Mesenchymal stem cell (in vitro differentiated cells and primary cell): ENCODE results near the gene OOSP4B.
"Not testable (repeated sequence)": the region's sequence is repeated elsewhere in the genome, so short reads cannot be mapped to it uniquely, and the experiment has no call there.

Experiments used
- DNase-seq: peaks from one replicate; pipeline ENCODE4 v3.0.0-alpha.2; 2013
- H2AFZ ChIP-seq: one replicate; pipeline ENCODE4 v1.6.1; 2013; ENCODE audit warnings: low read depth, mild to moderate bottlenecking, control low read depth, inconsistent platforms, low read length, moderate library complexity
- H2AK5ac ChIP-seq: 2 replicates; pipeline ENCODE4 v1.6.1; 2013; ENCODE audit warnings: low read length, moderate library complexity, mild to moderate bottlenecking, inconsistent platforms; ENCODE audit not compliant: severe bottlenecking
- H2BK120ac ChIP-seq: one replicate; pipeline ENCODE4 v1.6.1; 2013; ENCODE audit warnings: low read depth, mild to moderate bottlenecking, inconsistent platforms, low read length, moderate library complexity
- H2BK12ac ChIP-seq, 2 experiments: one replicate each; pipeline ENCODE4 v1.6.1; 2013; ENCODE audit warnings: inconsistent platforms in 2 of 2, low read length in 2 of 2, mild to moderate bottlenecking in 2 of 2, moderate library complexity in 2 of 2, control low read depth in 1 of 2
- H2BK15ac ChIP-seq: one replicate; pipeline ENCODE4 v1.6.1; 2013; ENCODE audit warnings: mild to moderate bottlenecking, low read depth, inconsistent platforms; ENCODE audit not compliant: poor library complexity, severe bottlenecking
- H2BK5ac ChIP-seq: 2 replicates; pipeline ENCODE4 v1.6.1; 2013; ENCODE audit warnings: low read depth, mild to moderate bottlenecking, low read length, control low read depth, inconsistent platforms; ENCODE audit not compliant: poor library complexity, severe bottlenecking
- H3K14ac ChIP-seq, 2 experiments: one replicate each; pipeline ENCODE4 v1.6.1; 2013; ENCODE audit warnings: inconsistent platforms in 2 of 2, low read length in 2 of 2, control low read depth in 1 of 2, mild to moderate bottlenecking in 1 of 2, moderate library complexity in 1 of 2
- H3K18ac ChIP-seq, 2 experiments: one replicate each; pipeline ENCODE4 v1.6.1; 2013; ENCODE audit warnings: inconsistent platforms in 2 of 2, low read length in 2 of 2, control low read depth in 1 of 2, low read depth in 1 of 2, mild to moderate bottlenecking in 1 of 2
- H3K23ac ChIP-seq, 2 experiments: one replicate each; pipeline ENCODE4 v1.6.1; 2013; ENCODE audit warnings: inconsistent platforms in 2 of 2, low read length in 2 of 2, mild to moderate bottlenecking in 2 of 2, moderate library complexity in 2 of 2, control low read depth in 1 of 2
- H3K27ac ChIP-seq: 2 replicates; pipeline ENCODE4 v1.5.1; 2013; ENCODE audit warnings: mild to moderate bottlenecking, moderate library complexity, low read length, control low read depth, inconsistent platforms; ENCODE audit not compliant: poor library complexity, severe bottlenecking
- H3K27me3 ChIP-seq, 2 experiments: 2 replicates each; pipeline versions ENCODE4 v1.6.1 to v1.7.0; 2013; ENCODE audit warnings: low read length in 2 of 2, mild to moderate bottlenecking in 2 of 2, moderate library complexity in 2 of 2, control low read depth in 1 of 2, inconsistent platforms in 1 of 2; ENCODE audit not compliant: control insufficient read depth in 1 of 2, insufficient read depth in 1 of 2
- H3K36me3 ChIP-seq, 2 experiments: 2 replicates each; pipeline versions ENCODE4 v1.6.1 to v1.7.0; 2013; ENCODE audit warnings: low read length in 2 of 2, control low read depth in 1 of 2, inconsistent platforms in 1 of 2, low read depth in 1 of 2, mild to moderate bottlenecking in 1 of 2; ENCODE audit not compliant: insufficient read depth in 2 of 2, control insufficient read depth in 1 of 2
- H3K4ac ChIP-seq, 2 experiments: one replicate each; pipeline ENCODE4 v1.6.1; 2013; ENCODE audit warnings: inconsistent platforms in 2 of 2, low read length in 2 of 2, mild to moderate bottlenecking in 2 of 2, moderate library complexity in 2 of 2, control low read depth in 1 of 2, low read depth in 1 of 2
- H3K4me1 ChIP-seq: 2 replicates; pipeline ENCODE4 v1.6.1; 2013; ENCODE audit warnings: low read depth, low read length, control low read depth; ENCODE audit not compliant: control insufficient read depth, insufficient read depth
- H3K4me2 ChIP-seq: 2 replicates; pipeline ENCODE4 v1.6.1; 2013; ENCODE audit warnings: low read length, mild to moderate bottlenecking, inconsistent platforms; ENCODE audit not compliant: poor library complexity, severe bottlenecking
- H3K4me3 ChIP-seq, 2 experiments: 2 replicates each; pipeline versions ENCODE4 v1.5.1 to v1.7.0; 2013; ENCODE audit warnings: low read length in 2 of 2, mild to moderate bottlenecking in 2 of 2, control low read depth in 1 of 2, low read depth in 1 of 2; ENCODE audit not compliant: insufficient read depth in 1 of 2
- H3K79me1 ChIP-seq: replicated peaks from 2 replicates; pipeline ENCODE4 v1.6.1; 2013; ENCODE audit warnings: mild to moderate bottlenecking, control low read depth, low read length, inconsistent platforms; ENCODE audit not compliant: poor library complexity, severe bottlenecking
- H3K9ac ChIP-seq: 2 replicates; pipeline ENCODE4 v1.7.0; 2013; ENCODE audit warnings: mild to moderate bottlenecking, low read length, moderate library complexity
- H3K9me3 ChIP-seq: 2 replicates; pipeline ENCODE4 v1.7.0; 2013; ENCODE audit warnings: mild to moderate bottlenecking, low read length; ENCODE audit not compliant: control insufficient read depth
- H4K8ac ChIP-seq: one replicate; pipeline ENCODE4 v1.6.1; 2013; ENCODE audit warnings: inconsistent platforms, mild to moderate bottlenecking, low read length, moderate library complexity
- H4K91ac ChIP-seq: one replicate; pipeline ENCODE4 v1.6.1; 2013; ENCODE audit warnings: mild to moderate bottlenecking, low read length, inconsistent platforms
- WGBS: methylation state at CpG from one replicate; pipeline ENCODE4 v1.1.7; 2013; ENCODE audit warnings: mixed read lengths; 5-methylcytosine and 5-hydroxymethylcytosine counted together

The OOSP4B gene

DNA sequence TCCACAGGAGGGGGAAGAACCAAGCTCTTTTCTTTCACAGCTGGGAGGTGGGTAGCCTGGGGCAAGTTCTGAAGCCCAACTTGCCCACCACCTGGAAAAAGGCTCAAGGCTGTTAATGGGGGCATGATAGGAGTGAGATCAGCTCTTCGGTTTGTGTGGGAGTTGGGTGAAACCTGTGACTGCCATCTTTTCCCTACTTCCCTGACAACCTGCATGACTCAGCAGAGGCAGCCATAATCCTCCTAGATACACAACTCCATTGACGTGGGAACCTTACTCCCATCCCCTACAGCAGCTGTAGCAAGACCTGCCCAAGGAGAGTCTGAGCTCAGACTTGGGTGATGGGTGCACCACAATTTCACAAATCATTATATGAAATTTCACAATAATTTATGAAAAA, 13.3 kb upstream of the OOSP4B start:
- H2BK15ac ChIP-seq = no peak overlapping the region
- peaks cover 3% of the 10 kb centered on the region for H3K9me3 ChIP-seq
- H2BK12ac ChIP-seq = no peak overlapping the region
- no peaks in the 10 kb centered on the region for H3K79me1 ChIP-seq
- H2AFZ ChIP-seq = no peak overlapping the region
- no peak for DNase-seq
- no peak overlapping the region for H2BK5ac ChIP-seq
- no peak overlapping the region for H3K18ac ChIP-seq
- H3K4ac ChIP-seq = no peak overlapping the region
- H2AK5ac ChIP-seq = no peak overlapping the region
- H3K14ac ChIP-seq = no peak overlapping the region
- no peak overlapping the region for H4K8ac ChIP-seq
- no peak overlapping the region for H3K4me3 ChIP-seq
- no peak overlapping the region for H3K4me2 ChIP-seq
- H3K27me3 ChIP-seq = no peaks in the 10 kb centered on the region
- no peak overlapping the region for H3K23ac ChIP-seq
- H2BK120ac ChIP-seq = no peak overlapping the region
- H3K27ac ChIP-seq = no peak overlapping the region
- no peak overlapping the region for H4K91ac ChIP-seq
- WGBS = 61% methylated on average over 2 of the region's 2 CpGs
- H3K36me3 ChIP-seq = no peaks in the 10 kb centered on the region
- H3K9ac ChIP-seq = no peak overlapping the region
- no peaks in the 10 kb centered on the region for H3K4me1 ChIP-seq

DNA sequence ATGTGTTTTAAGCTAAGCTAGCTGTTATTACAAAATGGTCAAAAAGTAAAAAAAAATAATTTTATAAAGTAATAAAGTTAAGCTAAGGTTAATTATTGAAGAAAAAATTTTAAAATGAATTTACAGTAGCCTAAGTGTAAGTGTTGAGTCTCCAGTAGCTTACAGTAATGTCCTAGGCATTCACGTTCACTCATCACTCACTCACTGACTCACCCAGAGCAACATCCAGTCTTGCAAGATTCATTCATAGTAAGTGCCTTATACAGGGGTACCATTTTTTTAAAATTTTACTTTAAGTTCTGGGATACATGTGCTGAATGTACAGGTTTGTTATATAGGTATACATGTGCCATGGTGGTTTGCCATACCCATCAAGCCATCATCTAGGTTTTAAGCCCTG, 11.6 kb upstream of the OOSP4B start:
- Histone ChIP-seq H4K91ac (no peak overlapping the region), H3K14ac (no peak overlapping the region), H3K4me3 (no peak overlapping the region), H2AK5ac (no peak overlapping the region), H3K4ac (no peak overlapping the region), H2BK15ac (no peak overlapping the region), H2BK120ac (no peak overlapping the region), H3K4me2 (no peak overlapping the region), H3K79me1 (no peaks in the 10 kb centered on the region), H3K4me1 (no peaks in the 10 kb centered on the region), H2BK5ac (no peak overlapping the region), H2AFZ (no peak overlapping the region), H3K18ac (no peak overlapping the region), H3K9me3 (no peaks in the 10 kb centered on the region), H3K27ac (no peak overlapping the region), H3K23ac (no peak overlapping the region), H2BK12ac (no peak overlapping the region), H3K36me3 (no peaks in the 10 kb centered on the region), H3K9ac (no peak overlapping the region), H4K8ac (no peak overlapping the region), H3K27me3 (no peaks in the 10 kb centered on the region)
- WGBS = no CpG with 5 or more reads among the region's 1 CpG
- no peak for DNase-seq

DNA sequence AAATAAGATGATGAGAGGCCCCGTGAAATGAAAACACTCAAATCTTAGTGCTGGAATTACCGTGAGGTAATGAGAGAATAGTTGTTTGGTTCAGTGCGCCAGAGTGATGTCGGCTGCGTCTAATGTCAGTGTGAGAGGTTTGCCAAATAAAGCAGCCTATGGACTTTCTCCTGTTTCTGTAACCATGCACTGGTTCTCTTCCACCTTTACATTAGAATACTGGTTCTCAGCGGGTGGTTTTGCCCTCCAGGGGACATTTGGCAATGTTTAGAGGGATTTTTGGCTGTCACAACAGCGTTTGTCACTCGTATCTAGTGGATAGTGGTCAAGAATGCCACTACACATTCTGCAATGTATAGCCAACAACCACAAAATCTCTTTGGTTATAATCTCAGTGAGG, 1.1 kb downstream of the OOSP4B start:
- Histone ChIP-seq H3K4me3 (no peak overlapping the region), H3K4me2 (no peak overlapping the region), H4K91ac (no peak overlapping the region), H2BK120ac (no peak overlapping the region), H2BK15ac (no peak overlapping the region), H2BK12ac (no peak overlapping the region), H3K4ac (no peak overlapping the region), H3K79me1 (no peaks in the 10 kb centered on the region), H3K14ac (no peak overlapping the region), H3K9ac (no peak overlapping the region), H3K23ac (no peak overlapping the region), H3K18ac (no peak overlapping the region), H4K8ac (no peak overlapping the region), H2BK5ac (no peak overlapping the region), H2AFZ (no peak overlapping the region), H2AK5ac (no peak overlapping the region), H3K4me1 (no peaks in the 10 kb centered on the region), H3K27ac (no peak overlapping the region), H3K9me3 (peaks cover 3% of the 10 kb centered on the region), H3K36me3 (no peaks in the 10 kb centered on the region), H3K27me3 (no peaks in the 10 kb centered on the region)
- 68% methylated on average over 5 of the region's 8 CpGs for WGBS
- no peak for DNase-seq

DNA sequence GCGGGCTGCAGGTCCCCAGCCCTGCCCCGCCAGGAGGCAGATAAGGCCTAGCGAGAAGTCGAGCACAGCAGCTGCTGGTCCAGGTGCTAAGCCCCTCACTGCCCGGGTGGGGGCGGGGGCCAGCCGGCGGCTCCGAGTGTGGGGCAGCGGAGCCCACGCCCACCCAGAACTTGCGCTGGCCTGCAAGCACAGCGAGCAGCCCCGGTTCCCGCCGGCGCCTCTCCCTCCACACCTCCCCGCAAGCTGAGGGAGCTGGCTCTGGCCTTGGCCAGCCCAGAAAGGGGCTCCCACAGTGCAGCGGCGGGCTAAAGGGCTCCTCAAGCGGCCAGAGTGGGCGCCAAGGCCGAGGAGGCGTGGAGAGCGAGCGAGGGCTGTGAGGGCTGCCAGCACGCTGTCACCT, 3.4 kb downstream of the OOSP4B start:
- not testable (repeated sequence) for H4K8ac ChIP-seq, H4K91ac ChIP-seq, DNase-seq, H3K79me1 ChIP-seq, H2BK12ac ChIP-seq, H3K27ac ChIP-seq, H2AK5ac ChIP-seq, H3K4me1 ChIP-seq, H3K9me3 ChIP-seq, H2AFZ ChIP-seq, H3K4ac ChIP-seq, H3K36me3 ChIP-seq, H3K14ac ChIP-seq, H3K9ac ChIP-seq, H3K4me2 ChIP-seq, H2BK5ac ChIP-seq, H2BK15ac ChIP-seq, H3K23ac ChIP-seq, H3K4me3 ChIP-seq, H2BK120ac ChIP-seq, H3K27me3 ChIP-seq, H3K18ac ChIP-seq
- WGBS = 92% methylated on average over 27 of the region's 27 CpGs
